Measurements from ENCODE around the gene TMEM92.
"Not testable (repeated sequence)": the region's sequence is repeated elsewhere in the genome, so short reads cannot be mapped to it uniquely, and the experiment has no call there.

TMEM92 gene

GRCh38 chr17:50301891-50302584, 27.8 kb downstream of the TMEM92 start:
- no peak for DNase-seq (ENCODE audit: low read depth)

DNA sequence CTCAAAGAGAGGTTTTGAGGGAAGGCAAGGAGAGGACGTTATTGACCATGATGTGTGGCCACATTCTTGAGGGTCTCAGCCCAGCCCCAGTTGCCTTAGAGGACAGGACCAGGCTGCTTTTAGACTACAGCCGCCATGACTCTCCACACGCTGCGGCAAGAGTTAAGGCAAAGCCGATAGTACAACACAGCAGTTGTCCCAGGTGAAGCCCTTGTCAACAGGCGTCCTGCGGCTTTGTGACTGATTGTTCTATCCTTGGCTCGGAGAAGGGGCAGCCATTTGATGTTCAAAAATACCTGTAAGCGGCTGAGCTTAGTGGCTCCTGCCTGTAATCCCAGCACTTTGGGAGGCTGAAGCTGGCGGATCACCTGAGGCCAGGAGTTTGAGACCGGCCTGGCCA, 28.8 kb downstream of the TMEM92 start:
- DNase-seq (ENCODE audit: low read depth), result no peak

DNA sequence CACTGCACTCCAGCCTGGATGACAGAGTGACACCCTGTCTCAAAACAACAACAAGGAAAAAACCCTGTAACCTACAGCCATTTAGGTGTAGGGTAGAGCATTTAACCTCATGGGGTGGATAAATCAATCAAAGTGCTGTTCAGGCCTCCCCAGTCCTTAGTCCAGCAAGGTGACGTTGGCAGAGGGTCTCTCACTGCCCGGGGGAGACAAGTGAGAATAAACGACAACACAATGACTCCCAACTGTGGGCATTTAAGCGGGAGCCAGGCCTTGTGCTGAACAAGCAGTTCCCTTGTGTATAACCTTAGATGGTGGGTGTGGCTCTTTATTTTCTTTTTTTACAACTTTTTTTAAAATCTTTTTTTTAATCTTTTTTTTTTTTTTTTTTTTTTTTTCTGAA, 29.3 kb downstream of the TMEM92 start:
- DNase-seq (ENCODE audit: low read depth), result no peak

- no peak for DNase-seq (ENCODE audit: low read depth)
Observed at GRCh38 chr17:50304781-50305404, 30.6 kb downstream of the TMEM92 start.

GRCh38 chr17:50307654-50308053, 33.4 kb downstream of the TMEM92 start:
- DNase-seq (ENCODE audit: low read depth), result no peak

- no peak for DNase-seq (ENCODE audit: low read depth)
Observed at GRCh38 chr17:50308666-50309065, 34.4 kb downstream of the TMEM92 start.

- DNase-seq (ENCODE audit: low read depth), result no peak
Observed at GRCh38 chr17:50310455-50311111, 36.3 kb downstream of the TMEM92 start.

DNA sequence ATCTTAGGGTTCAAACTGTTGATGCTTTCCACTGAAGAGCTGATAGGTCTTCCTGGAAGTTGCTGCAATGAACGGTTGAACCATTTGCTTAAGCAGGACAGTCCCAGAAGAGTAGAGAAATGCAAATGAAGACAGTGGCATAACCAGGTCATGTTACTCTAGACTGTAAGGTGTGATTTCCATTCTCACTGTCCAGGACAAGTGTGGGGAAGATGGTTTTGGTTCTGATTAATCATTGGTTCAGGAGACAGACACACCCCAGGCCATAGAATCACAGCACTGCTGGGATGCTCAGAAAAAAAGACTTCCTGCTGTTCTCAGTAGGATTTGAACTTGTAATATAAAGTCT, 36.8 kb downstream of the TMEM92 start:
- DNase-seq (ENCODE audit: low read depth), result no peak

GRCh38 chr17:50311483-50311882, 37.2 kb downstream of the TMEM92 start:
- DNase-seq (ENCODE audit: low read depth), result no peak

- DNase-seq (ENCODE audit: low read depth), result no peak
Observed at GRCh38 chr17:50312308-50312707, 38.0 kb downstream of the TMEM92 start.

DNA sequence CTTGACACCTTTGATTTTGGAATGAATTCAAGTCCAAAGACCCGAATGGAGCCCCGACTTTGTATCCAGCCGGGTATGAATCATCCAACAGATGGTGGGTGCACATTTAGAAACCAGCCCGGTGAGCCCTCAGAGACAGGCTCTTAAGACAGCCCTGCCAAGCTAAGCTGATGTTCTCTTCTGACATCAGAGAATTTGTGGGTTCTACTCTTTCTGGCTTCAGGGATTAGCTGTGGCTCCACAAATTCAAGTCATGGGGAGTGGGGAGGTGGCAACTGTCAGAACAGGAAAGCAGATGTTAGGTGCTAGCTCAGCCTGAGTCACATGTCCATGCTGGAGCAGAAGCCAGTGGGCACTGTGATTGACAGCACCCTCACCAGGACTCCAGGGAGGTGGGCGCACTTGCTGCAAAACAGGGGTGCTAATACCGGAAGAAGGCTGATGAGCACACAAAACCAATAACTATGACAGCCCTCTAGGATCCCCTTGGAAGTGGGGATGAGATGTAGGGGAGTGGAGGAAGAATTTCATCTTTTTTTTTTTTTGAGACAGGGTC, 40.3 kb downstream of the TMEM92 start:
- DNase-seq (ENCODE audit: low read depth), result no peak

DNA sequence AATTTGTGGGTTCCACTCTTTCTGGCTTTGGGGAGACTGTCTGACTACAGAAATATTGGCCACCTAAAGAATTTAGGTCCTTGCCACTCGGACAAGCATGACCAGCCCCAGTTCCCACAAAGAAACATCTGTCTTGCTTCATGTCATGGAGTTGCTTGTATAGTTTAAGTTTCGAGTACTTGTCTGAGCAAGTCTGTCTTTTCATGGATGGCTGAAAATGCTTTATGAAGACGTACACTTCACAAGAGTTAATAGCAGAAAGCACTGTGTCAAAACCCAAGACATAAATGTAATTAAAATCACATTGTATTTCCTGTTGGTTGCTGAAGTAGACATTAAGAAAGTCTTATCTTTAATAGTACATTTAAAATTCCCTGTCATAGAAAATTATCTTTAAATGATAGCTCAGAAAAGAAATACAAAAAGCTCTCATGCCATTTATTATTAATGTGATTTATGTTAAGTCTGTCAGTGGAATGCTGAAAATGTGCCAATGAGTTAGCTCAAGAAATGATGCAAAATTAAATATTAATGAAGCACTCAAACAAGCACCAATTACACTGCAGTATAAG, 41.8 kb downstream of the TMEM92 start:
- no peak for DNase-seq (ENCODE audit: low read depth)

DNA sequence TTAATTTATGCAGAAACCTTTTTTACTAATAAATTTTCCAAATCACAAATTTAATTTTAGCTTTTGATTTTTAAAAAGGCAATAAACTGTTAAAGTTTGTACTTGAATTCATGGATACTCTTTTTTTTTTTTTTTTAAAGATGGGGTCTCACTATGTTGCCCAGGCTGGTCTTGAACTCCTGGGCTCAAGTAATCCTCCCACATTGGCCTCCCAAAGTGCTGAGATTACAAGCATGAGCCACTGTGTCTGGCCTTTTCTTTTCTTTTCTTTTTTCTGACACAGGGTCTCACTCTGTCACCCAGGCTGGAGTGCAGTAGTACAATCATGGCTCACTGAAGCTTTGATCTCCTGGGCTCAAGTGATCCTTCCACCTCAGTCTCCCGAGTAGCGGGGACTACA, 42.4 kb downstream of the TMEM92 start:
- DNase-seq (ENCODE audit: low read depth), result not testable (repeated sequence)

DNA sequence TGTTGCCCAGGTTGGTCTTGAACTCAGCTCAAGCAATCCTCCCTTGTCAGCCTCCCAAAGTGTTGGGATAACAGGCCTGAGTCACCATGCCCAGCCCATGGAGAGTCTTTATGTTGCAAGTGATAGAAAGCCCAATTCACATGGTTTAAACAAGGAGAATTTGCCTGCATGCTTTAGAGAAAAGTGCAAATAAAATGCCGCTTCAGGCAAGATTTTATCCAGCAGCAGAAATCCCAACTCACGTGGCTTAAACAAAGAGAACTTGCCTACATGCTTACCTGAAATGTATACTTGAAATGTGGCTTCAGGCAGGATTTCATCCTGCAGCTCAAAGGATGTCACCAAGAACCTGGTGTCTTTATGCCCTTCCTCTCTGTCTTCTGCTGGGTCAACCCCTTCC, 42.9 kb downstream of the TMEM92 start:
- DNase-seq (ENCODE audit: low read depth), result no peak

GRCh38 chr17:50318501-50319285, 44.4 kb downstream of the TMEM92 start:
- no peak for DNase-seq (ENCODE audit: low read depth)

DNA sequence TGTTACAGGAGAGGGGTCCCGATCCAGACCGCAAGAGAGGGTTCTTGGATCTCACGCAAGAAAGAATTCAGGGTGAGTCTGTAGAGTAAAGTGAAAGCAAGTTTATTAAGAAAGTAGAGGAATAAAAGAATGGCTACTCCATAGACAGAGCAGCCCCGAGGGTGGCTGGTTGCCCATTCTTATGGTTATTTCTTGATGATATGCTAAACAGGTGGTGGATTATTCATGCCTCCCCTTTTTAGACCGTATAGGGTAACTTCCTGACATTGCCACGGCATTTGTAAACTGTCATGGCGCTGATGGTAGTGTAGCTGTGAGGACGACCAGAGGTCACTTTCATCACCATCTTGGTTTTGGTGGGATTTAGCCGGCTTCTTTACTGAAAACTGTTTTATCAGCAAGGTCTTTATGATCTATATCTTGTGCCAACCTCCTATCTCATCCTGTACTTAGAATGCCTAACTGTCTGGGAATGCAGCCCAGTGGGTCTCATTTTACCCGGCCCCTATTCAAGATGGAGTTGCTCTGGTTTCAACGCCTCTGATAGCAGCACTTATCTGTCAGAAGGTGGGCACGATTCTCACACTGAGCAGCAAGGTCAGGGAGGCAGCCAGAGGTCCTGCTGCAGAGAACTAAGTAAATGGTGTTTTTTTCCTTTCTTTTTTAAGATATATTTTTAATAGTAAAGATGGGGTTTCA, 45.2 kb downstream of the TMEM92 start:
- no peak for DNase-seq (ENCODE audit: low read depth)

DNA sequence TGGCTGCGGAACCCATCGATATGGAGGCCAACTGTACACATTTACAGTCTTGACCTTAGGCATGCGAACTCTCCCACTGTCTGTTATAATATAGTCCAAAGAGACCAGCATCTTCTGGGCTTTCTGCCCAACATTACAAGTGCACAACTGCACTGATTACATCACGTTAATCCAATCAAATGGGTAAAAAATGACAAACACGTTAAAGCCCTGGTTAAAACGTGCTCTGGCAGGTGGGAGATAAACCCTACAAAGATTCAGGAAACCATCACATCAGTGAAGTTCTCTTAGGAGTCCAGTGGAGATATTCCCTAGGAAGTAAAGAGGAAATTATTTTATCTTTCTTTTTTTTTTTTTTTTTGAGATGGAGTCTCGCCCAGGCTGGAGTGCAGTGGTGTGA, 48.0 kb downstream of the TMEM92 start:
- no peak for DNase-seq (ENCODE audit: low read depth)

DNA sequence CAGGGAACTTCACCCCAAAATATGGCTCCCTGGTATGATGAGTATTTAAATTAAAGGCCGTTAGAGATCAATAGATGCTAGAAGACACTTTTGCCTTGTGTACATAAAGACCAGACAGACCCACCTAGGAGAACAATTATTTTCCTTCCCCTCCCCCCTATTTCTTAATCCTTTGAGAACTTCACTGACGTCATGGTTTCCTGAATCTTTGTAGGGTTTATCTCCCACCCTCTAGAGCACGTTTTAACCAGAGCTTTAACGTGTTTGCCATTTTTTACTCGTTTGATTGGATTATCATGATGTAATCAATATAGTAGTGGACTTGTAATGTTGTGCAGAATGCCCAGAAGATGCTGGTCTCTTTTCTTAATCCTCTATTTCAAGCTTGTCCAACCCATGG, 48.8 kb downstream of the TMEM92 start:
- no peak for DNase-seq (ENCODE audit: low read depth)

DNA sequence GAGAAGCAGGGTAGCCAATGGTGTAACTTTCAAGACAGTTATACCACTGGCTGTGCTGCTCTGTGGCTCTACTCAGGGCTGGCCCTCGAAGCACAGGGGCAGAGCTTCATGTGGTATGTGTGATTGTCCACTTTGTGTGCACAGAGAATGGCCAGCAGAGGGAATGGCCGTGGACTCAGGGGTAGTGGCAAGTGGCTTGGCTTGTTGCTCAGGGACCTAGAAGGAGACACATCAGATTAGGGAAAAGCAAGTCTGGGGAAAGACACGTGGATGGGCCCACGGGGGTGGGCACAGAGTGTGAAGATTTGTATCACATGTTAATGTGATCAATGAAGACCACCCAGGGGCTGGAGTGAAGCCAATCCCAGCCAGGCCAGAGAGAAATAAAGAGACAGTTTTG, 51.6 kb downstream of the TMEM92 start:
- DNase-seq (ENCODE audit: low read depth), result no peak

- no peak for DNase-seq (ENCODE audit: low read depth)
Observed at GRCh38 chr17:50326831-50327364, 52.6 kb downstream of the TMEM92 start.

All from activated T-helper 9 cell treated with anti-CD3 and anti-CD28 coated beads, Interleukin-2, amount 50 U/mL, for 16 hours (primary cell).